ENCODE measurements around the gene NBEAL2.
"Not testable (repeated sequence)": the region's sequence is repeated elsewhere in the genome, so short reads cannot be mapped to it uniquely, and the experiment has no call there.

- not testable (repeated sequence) for TF ChIP-seq CTCF (conservative IDR thresholded peaks at IDR 0.05; ENCODE audit: low read depth, low read length); EZH2 (IDR thresholded peaks at IDR 0.05; ENCODE audit: low read length, unreplicated experiment)
Measured at GRCh38 chr3:47037302-47037701, 57.8 kb downstream of the NBEAL2 start.

Measured in PC-3 (cell line).